HepG2 (cell line): Measurements from ENCODE around the gene OSCP1. TPM values are rescaled to one million over a fixed set of nuclear protein-coding genes. Genes with fewer than 3 reads are reported as not detected.

Experiments
- ATAC-seq: fragments of 200-7000 bp; cut with Tn5 transposase; 3 replicates; pipeline ENCODE4 v1.9.1; 2020; ENCODE audit warnings: mild to moderate bottlenecking, moderate library complexity
- BruUV-seq: library from RNA; stranded (reverse); fragments of 400-500 nt; replicated peaks from 2 replicates; lab custom pipeline; 2021; lab: Mats Ljungman, UMichigan
- CTCF ChIA-PET: fragments of 300-600 bp; formaldehyde crosslinking; extraction: SDS; loops from one replicate; lab custom pipeline; 2021; ENCODE audit warnings: low total read pairs, inconsistent platforms, low intra/inter-chr PET ratio; lab: Yijun Ruan, JAX
- POLR2A ChIA-PET: fragments of 350-600 bp; sonication (Branson Sonifier 250); formaldehyde crosslinking; loops from one replicate; lab custom pipeline; 2020; ENCODE audit warnings: antibody characterized with exemption, inconsistent platforms; lab: Yijun Ruan, JAX
- DNase-seq: peaks from one replicate; pipeline ENCODE4 v3.0.0-alpha.2; 2015; ENCODE audit warnings: low spot score
- FAIRE-seq: peaks from 3 replicates; lab custom pipeline; 2011; peaks lifted over from hg19 to GRCh38; lab: Jason Lieb, UNC
- H2AFZ ChIP-seq: one replicate; pipeline ENCODE4 v1.6.1; 2011; ENCODE audit warnings: low read length, inconsistent platforms
- H3K27ac ChIP-seq: fragments of 300-600 bp; 3 replicates; pipeline ENCODE4 v1.8.0; 2011; ENCODE audit warnings: mixed run types, mild to moderate bottlenecking, mixed read lengths, low read length, inconsistent platforms; ENCODE audit not compliant: insufficient read depth; ENCODE audit errors: extremely low read length
- H3K27me3 ChIP-seq, 2 experiments: fragments of 200-600 bp in 1 of 2; 2 replicates in 1 of 2; 3 replicates in 1 of 2; pipeline versions ENCODE4 v1.6.0 to v1.8.0; 2011; ENCODE audit warnings: low read length in 2 of 2, mild to moderate bottlenecking in 2 of 2, moderate library complexity in 2 of 2, inconsistent platforms in 1 of 2; ENCODE audit not compliant: insufficient read depth in 2 of 2, control insufficient read depth in 1 of 2
- H3K36me3 ChIP-seq, 2 experiments: fragments of 200-600 bp in 1 of 2; replicated peaks in 1 of 2; 2 replicates in 1 of 2; 3 replicates in 1 of 2; pipeline versions ENCODE4 v1.5.1 to v1.8.0; 2011; ENCODE audit warnings: low read length in 2 of 2, inconsistent platforms in 1 of 2; ENCODE audit not compliant: insufficient read depth in 2 of 2, control insufficient read depth in 1 of 2
- H3K4me1 ChIP-seq: 2 replicates; pipeline ENCODE4 v1.5.1; 2012; ENCODE audit warnings: low read length, inconsistent platforms; ENCODE audit not compliant: insufficient read depth
- H3K4me2 ChIP-seq: 2 replicates; pipeline ENCODE4 v1.6.0; 2011; ENCODE audit warnings: low read depth, low read length, inconsistent platforms
- H3K4me3 ChIP-seq, 3 experiments: fragments of 200-600 bp in 1 of 3; sonication (generic), shearing (Covaris generic) in 1 of 3; replicated peaks in 1 of 3; 2 replicates each; pipeline ENCODE4 v1.5.1; 2011 to 2016; ENCODE audit warnings: low read length in 3 of 3, inconsistent platforms in 2 of 3, low read depth in 2 of 3, mild to moderate bottlenecking in 2 of 3, control low read depth in 1 of 3, mixed read lengths in 1 of 3; ENCODE audit not compliant: insufficient read depth in 1 of 3
- H3K79me2 ChIP-seq: one replicate; pipeline ENCODE4 v1.6.1; 2011; ENCODE audit warnings: low read length, inconsistent platforms; ENCODE audit not compliant: insufficient read depth
- H3K9ac ChIP-seq: 2 replicates; pipeline ENCODE4 v1.6.0; 2011; ENCODE audit warnings: mild to moderate bottlenecking, low read depth, low read length, inconsistent platforms; ENCODE audit not compliant: insufficient read depth
- H3K9me3 ChIP-seq: 2 replicates; pipeline ENCODE4 v1.5.1; 2012; ENCODE audit warnings: mild to moderate bottlenecking, low read length
- H4K20me1 ChIP-seq: 2 replicates; pipeline ENCODE4 v1.6.0; 2011; ENCODE audit warnings: inconsistent platforms, mild to moderate bottlenecking, low read length, moderate library complexity; ENCODE audit not compliant: insufficient read depth
- BRD4 ChIP-seq: sonication (generic); formaldehyde crosslinking; IDR thresholded peaks from 2 replicates; pipeline ENCODE4 v1.4.0; 2020; ENCODE audit warnings: missing genetic modification reagents
- HDAC6 ChIP-seq: fragments of 200-600 bp; sonication (generic); IDR thresholded peaks from 2 replicates; pipeline ENCODE4 v1.7.0; 2017; ENCODE audit warnings: mild to moderate bottlenecking, antibody characterized with exemption, low read length, low read depth
- IRF2 ChIP-seq: IDR thresholded peaks from 2 replicates; pipeline ENCODE4 v1.6.1; 2018; ENCODE audit warnings: missing genetic modification reagents, missing compliant biosample characterization
- NFKBIZ ChIP-seq: IDR thresholded peaks from 2 replicates; pipeline ENCODE4 v1.6.1; 2018; ENCODE audit warnings: missing genetic modification reagents, missing compliant biosample characterization
- SAFB2 ChIP-seq: sonication (generic); formaldehyde crosslinking; IDR thresholded peaks from 2 replicates; pipeline ENCODE4 v1.5.1; 2020; ENCODE audit warnings: missing genetic modification reagents, low read depth, mild to moderate bottlenecking, borderline replicate concordance
- SRY ChIP-seq: sonication (generic); formaldehyde crosslinking; IDR thresholded peaks from 2 replicates; pipeline ENCODE4 v1.8.0; 2022; ENCODE audit warnings: mild to moderate bottlenecking, missing genetic modification reagents
- ZIK1 ChIP-seq: sonication (generic); formaldehyde crosslinking; IDR thresholded peaks from 2 replicates; pipeline ENCODE4 v1.5.0; 2020; ENCODE audit warnings: mild to moderate bottlenecking, low read depth, missing genetic modification reagents, borderline replicate concordance
- ZNF124 ChIP-seq: sonication (generic); formaldehyde crosslinking; IDR thresholded peaks from 2 replicates; pipeline ENCODE4 v1.4.0; 2020; ENCODE audit warnings: missing genetic modification reagents
- ZNF225 ChIP-seq: sonication (generic); formaldehyde crosslinking; IDR thresholded peaks from 2 replicates; pipeline ENCODE4 v1.4.0; 2020; ENCODE audit warnings: mild to moderate bottlenecking, missing genetic modification reagents
- WGBS: methylation state at CpG from one replicate; pipeline ENCODE4 v1.1.6; 2017; ENCODE audit warnings: low lambda C conversion rate; 5-methylcytosine and 5-hydroxymethylcytosine counted together
- in situ Hi-C: cut with HindIII; loops from 2 replicates; pipeline ENCODE4 v1.10.0; 2017; ENCODE audit warnings: low pct_unique_long_range_greater_than_20kb; ENCODE audit not compliant: extremely low pct_ligation_motif_present
- intact Hi-C: fragments of 100-400 bp; cut with micrococcal nuclease; formaldehyde crosslinking; loops from one replicate; pipeline ENCODE4 v1.10.0; 2022; ENCODE audit not compliant: unreplicated experiment
- polyA plus RNA-seq, 8 experiments: library from polyadenylated mRNA; depleted of rRNA in 3 of 8; stranded (reverse) in 7 of 8; unstranded in 1 of 8; fragments of >200 nt; fragmentation: Illumina TruSeq in 4 of 8; extraction: Trizol in 4 of 8; gene quantifications; 2 replicates each; pipeline versions ENCODE4 v1.2.1 to v1.2.3, GENCODE V29; 2011 to 2016; ENCODE audit warnings: low read depth in 4 of 8, missing spikeins in 1 of 8, mixed read lengths in 1 of 8; ENCODE audit not compliant: insufficient read depth in 1 of 8
- total RNA-seq, 5 experiments: library from RNA; depleted of rRNA; stranded (reverse); fragments of >200 nt; fragmentation: Illumina TruSeq; extraction: Trizol; gene quantifications; 2 replicates each; pipeline ENCODE4 v1.2.3, GENCODE V29; 2016; ENCODE audit warnings: low read depth in 1 of 5
- TF ChIP-seq, protein P1 (sequence below): sonication (generic); formaldehyde crosslinking; IDR thresholded peaks from 2 replicates; pipeline ENCODE4 v1.9.0; 2021; ENCODE audit warnings: missing genetic modification reagents, mild to moderate bottlenecking, borderline replicate concordance

OSCP1 gene
- total and polyA plus RNA-seq, 2 of the 13 experiments (the other 11 are each of a cell fraction or from before 2014, with no cell fraction given), result 0.60 to 0.84 TPM

- BruUV-seq, result no TSS peak
These were observed 53.2 kb downstream of the OSCP1 start for GRCh38 chr1:36397083-36397377.

DNA sequence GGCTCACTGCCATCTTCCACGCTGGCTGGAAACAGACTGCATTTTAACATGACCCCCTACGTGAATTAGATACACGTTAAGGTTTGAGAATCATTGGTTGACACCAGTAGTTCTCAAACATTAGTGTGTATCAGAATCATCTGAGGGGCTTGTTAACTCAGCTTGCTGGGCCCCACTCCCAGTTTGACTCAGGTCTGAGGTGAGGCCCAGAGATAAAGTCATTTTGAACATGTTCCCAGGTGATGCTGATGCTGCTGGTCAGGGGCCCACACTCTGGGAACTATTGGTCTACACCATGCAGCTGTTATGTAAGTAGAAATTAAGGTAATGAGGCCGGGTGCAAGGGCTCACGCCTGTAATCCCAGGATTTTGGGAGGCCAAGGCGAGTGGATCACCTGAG is 53.9 kb downstream of the OSCP1 start:
- Histone ChIP-seq H3K27me3 (no peaks in the 10 kb centered on the region; a peak in 1 of 5 replicates), H4K20me1 (no peaks in the 10 kb centered on the region), H3K4me1 (peaks cover 30% of the 10 kb centered on the region), H2AFZ (no peak overlapping the region), H3K9me3 (no peaks in the 10 kb centered on the region), H3K79me2 (peaks cover 15% of the 10 kb centered on the region), H3K4me3 (peak overlapping the region in 1 of 3 experiments; percentile 92; a peak in 2 of 6 replicates), H3K9ac (no peak overlapping the region; the same call in 1 of the 2 replicates), H3K27ac (no peak overlapping the region), H3K36me3 (peaks cover 5 to 24% of the 10 kb centered on the region in 2 experiments; a peak in 4 of 5 replicates), H3K4me2 (peak overlapping the region; percentile 81)
- intact Hi-C loops (no loop called here), in situ Hi-C loops (no loop called here)
- TSS peak; percentile 53 for BruUV-seq
- no peak for DNase-seq
- POLR2A ChIA-PET, result interaction anchor here (8.5 kb wide), 1 partner anchor 8 kb away, joined by 391 read pairs; the partner anchor contains the start of gene STK40
- ATAC-seq, result no peak
- CTCF ChIA-PET, result no interaction called here
- 85% methylated on average over 6 of the region's 6 CpGs for WGBS
- FAIRE-seq, result no peak
- no peak for TF ChIP-seq HDAC6
- TF ChIP-seq ZIK1 (CRISPR knock-in tag), result no peak
- TF ChIP-seq ZNF225, result no peak
- TF ChIP-seq ZNF124 (CRISPR knock-in tag), result no peak
- TF ChIP-seq, protein P1, sequence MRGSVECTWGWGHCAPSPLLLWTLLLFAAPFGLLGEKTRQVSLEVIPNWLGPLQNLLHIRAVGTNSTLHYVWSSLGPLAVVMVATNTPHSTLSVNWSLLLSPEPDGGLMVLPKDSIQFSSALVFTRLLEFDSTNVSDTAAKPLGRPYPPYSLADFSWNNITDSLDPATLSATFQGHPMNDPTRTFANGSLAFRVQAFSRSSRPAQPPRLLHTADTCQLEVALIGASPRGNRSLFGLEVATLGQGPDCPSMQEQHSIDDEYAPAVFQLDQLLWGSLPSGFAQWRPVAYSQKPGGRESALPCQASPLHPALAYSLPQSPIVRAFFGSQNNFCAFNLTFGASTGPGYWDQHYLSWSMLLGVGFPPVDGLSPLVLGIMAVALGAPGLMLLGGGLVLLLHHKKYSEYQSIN (CRISPR knock-in tag), result no peak
- no peak for TF ChIP-seq BRD4 (CRISPR knock-in tag)

More at GRCh38 chr1:36397083-36397377, 53.2 kb downstream of the OSCP1 start:
- H3K9me3 ChIP-seq, result no peaks in the 10 kb centered on the region
- H3K27me3 ChIP-seq, result no peaks in the 10 kb centered on the region; a peak in 1 of 5 replicates
- WGBS, result 0% methylated on average over 4 of the region's 5 CpGs
- H4K20me1 ChIP-seq, result no peaks in the 10 kb centered on the region
- peaks cover 15% of the 10 kb centered on the region for H3K79me2 ChIP-seq
- H3K4me2 ChIP-seq, result peak overlapping the region; percentile 81
- no peak for FAIRE-seq
- H3K27ac ChIP-seq, result peak overlapping the region; percentile 80
- POLR2A ChIA-PET, result interaction anchor here (0.8 to 8.5 kb wide), 5 partner anchors 9 to 90 kb away, joined by 3 to 391 read pairs (median 5); partner anchors contain the start of genes MRPS15 and STK40
- in situ Hi-C loops (no loop called here), intact Hi-C loops (loop anchor here (1.0 kb wide), 1 partner anchor 11 kb away; no protein-coding TSS in a partner anchor)
- H3K36me3 ChIP-seq, result peaks cover 5 to 19% of the 10 kb centered on the region in 2 experiments; a peak in 4 of 5 replicates
- H3K9ac ChIP-seq, result peak overlapping the region; percentile 94
- CTCF ChIA-PET, result no interaction called here
- no peak for DNase-seq
- no peak for TF ChIP-seq SRY (CRISPR knock-in tag)
- TF ChIP-seq SAFB2, result 0 out of 2 replicates have a peak, but pooled peaks have one; percentile 10
- no peak for TF ChIP-seq NFKBIZ (CRISPR knock-in tag)
- TF ChIP-seq IRF2 (CRISPR knock-in tag), result 0 out of 2 replicates have a peak, but pooled peaks have one; percentile 5
- H2AFZ ChIP-seq, result no peak overlapping the region
- peaks cover 35% of the 10 kb centered on the region for H3K4me1 ChIP-seq
- H3K4me3 ChIP-seq, result peak overlapping the region; percentile 87 to 92 (median 91)
- no peak; the same call in 2 of the 3 replicates for ATAC-seq
